ENCODE measurements around the gene FOXO1. TPM values are rescaled to one million over a fixed set of nuclear protein-coding genes. Genes with fewer than 3 reads are reported as not detected.

The FOXO1 gene
- total and polyA plus RNA-seq, 9 of the 15 experiments (the other 6 are each of a cell fraction or from before 2014, with no cell fraction given), result 0.04 to 0.73 (median 0.20) TPM

- H3K27ac ChIP-seq (ENCODE audit: extremely low read depth, low read depth, low read length), result no peak overlapping the region
- intact Hi-C loops (cut with micrococcal nuclease), result no loop called here
- H3K4me2 ChIP-seq (ENCODE audit: insufficient read depth, low read length), result no peak overlapping the region
- H3K79me2 ChIP-seq (ENCODE audit: control insufficient read depth, insufficient read depth, low read length), result no peaks in the 10 kb centered on the region
- FAIRE-seq (no peak), DNase-seq (ENCODE audit: extremely low read depth in 1 of 4, low spot score in 3 of 4) (no peak), ATAC-seq (no peak)
- 0% methylated on average over 1 of the region's 2 CpGs for WGBS (ENCODE audit: insufficient coverage, low coverage, missing lambda C conversion rate)
- no peaks in the 10 kb centered on the region for H3K4me1 ChIP-seq (replicated peaks in 1 of 2; ENCODE audit: control insufficient read depth in 2 of 2, insufficient read depth in 2 of 2, low read length in 2 of 2)
- no peaks in the 10 kb centered on the region for H3K9me3 ChIP-seq (replicated peaks; ENCODE audit: control insufficient read depth, insufficient read depth, low read depth, low read length)
- H3K9me1 ChIP-seq (ENCODE audit: control insufficient read depth, insufficient read depth, low read length), result no peaks in the 10 kb centered on the region
- H3K4me3 ChIP-seq, result no peak overlapping the region
- ChIA-PET CTCF (ENCODE audit: low intra/inter-chr PET ratio) (no interaction called here), POLR2A (no interaction called here)
- 0 out of 2 replicates have a peak, but pooled peaks cover 5% of the 10 kb centered on the region for H4K20me1 ChIP-seq (replicated peaks; ENCODE audit: control insufficient read depth, insufficient read depth, low read length)
- peaks cover 4 to 36% of the 10 kb centered on the region in 2 experiments; a peak in 3 of 5 replicates for H3K27me3 ChIP-seq (ENCODE audit: control insufficient read depth in 2 of 2, insufficient read depth in 2 of 2, low read length in 2 of 2)
- TF ChIP-seq HNRNPLL (IDR thresholded peaks at IDR 0.05; ENCODE audit: low read depth, low read length, poor library complexity, severe bottlenecking) (no peak), EZH2 (IDR thresholded peaks at IDR 0.05; ENCODE audit: borderline replicate concordance, low read depth, low read length) (no peak), PATZ1 (CRISPR knock-in tag; IDR thresholded peaks at IDR 0.05; ENCODE audit: borderline replicate concordance) (no peak), SAP30 (IDR thresholded peaks at IDR 0.05; ENCODE audit: borderline replicate concordance, insufficient read depth, low read depth, low read length, poor library complexity, severe bottlenecking) (no peak)
- no peaks in the 10 kb centered on the region for H3K36me3 ChIP-seq (ENCODE audit: control insufficient read depth, insufficient read depth, low read length)
- H2AFZ ChIP-seq (ENCODE audit: low read depth, low read length), result no peak overlapping the region
- in situ Hi-C loops (cut with MboI), result no loop called here
- no TSS peak for BruUV-seq (replicated peaks)
- H3K9ac ChIP-seq (ENCODE audit: insufficient read depth in 1 of 2, low read depth in 2 of 2, low read length in 2 of 2), result no peak overlapping the region
These were observed 99.6 kb downstream of the FOXO1 start for GRCh38 chr13:40566811-40567210.
